GDM1 (cell line): ENCODE data around the gene GAP43.

Experiments
- DNase-seq: peaks from one replicate; lab custom pipeline; 2025; lab: John Stamatoyannopoulos, UW

GAP43 gene

GRCh38 chr3:115662356-115662755 lies 39.0 kb downstream of the GAP43 start:
- DNase-seq = no peak

DNA sequence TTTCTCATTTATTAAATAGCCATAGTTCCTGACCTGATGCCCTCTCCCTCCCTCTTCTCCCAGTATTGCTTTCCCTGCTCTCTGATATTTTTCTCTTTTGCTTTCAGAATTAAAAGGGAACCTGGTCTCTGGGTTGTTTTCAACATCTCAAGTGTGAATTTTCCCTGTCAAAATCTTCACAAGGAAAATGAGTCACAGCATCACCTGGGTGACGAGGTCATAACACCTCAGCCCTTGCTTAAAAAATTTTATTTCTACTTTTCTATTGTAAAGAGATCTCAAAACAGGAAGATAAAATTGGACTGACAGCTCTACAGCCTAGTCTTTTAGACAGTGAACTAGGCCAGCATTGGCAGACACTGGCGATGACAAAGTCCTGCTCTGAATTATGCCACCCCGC lies 40.1 kb downstream of the GAP43 start:
- DNase-seq = no peak

DNA sequence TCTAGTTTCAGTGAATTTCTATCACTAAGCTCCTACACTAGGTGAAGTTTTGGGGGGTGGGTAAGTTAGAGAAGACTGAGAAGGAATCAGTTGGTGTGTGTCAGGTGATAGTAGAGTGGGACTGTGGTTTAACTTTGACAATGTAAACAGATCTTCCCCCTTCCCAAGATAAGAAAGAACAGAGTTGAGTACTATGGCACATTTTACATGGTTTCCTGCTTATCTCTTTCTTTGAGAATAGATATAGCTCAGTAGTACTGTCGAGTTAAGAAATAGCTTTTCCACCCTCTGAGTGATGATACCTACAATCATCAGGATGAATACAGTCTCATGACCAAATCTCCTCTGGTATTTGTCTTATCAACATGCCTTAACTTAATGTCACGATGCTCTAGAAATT lies 42.8 kb downstream of the GAP43 start:
- DNase-seq = no peak

GRCh38 chr3:115666920-115667737 lies 43.8 kb downstream of the GAP43 start:
- DNase-seq = no peak

GRCh38 chr3:115667738-115668065 lies 44.4 kb downstream of the GAP43 start:
- no peak for DNase-seq

DNA sequence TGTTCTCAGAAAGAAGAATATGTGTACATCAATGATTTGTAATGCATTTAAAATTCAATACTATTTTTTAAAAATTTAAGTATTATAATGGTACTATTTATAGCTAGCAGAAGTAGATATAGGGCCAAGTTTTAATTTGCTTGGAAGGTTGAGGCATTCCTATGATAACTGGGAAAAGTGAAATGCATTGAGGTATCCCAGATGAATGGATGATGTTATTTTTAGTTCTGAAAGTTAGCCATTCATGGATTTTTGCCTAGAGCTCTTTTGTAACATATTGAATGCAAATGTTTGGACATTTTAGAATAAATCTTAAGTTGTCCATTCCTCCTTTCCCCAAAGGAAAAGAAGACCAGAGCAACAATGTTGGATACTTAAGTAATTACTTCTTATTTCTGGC lies 47.6 kb downstream of the GAP43 start:
- DNase-seq = no peak

GRCh38 chr3:115671761-115672455 lies 48.6 kb downstream of the GAP43 start:
- DNase-seq = no peak

- DNase-seq = no peak
Observed at GRCh38 chr3:115673881-115674280, 50.6 kb downstream of the GAP43 start.

- DNase-seq = no peak
Observed at GRCh38 chr3:115676336-115676735, 53.0 kb downstream of the GAP43 start.

DNA sequence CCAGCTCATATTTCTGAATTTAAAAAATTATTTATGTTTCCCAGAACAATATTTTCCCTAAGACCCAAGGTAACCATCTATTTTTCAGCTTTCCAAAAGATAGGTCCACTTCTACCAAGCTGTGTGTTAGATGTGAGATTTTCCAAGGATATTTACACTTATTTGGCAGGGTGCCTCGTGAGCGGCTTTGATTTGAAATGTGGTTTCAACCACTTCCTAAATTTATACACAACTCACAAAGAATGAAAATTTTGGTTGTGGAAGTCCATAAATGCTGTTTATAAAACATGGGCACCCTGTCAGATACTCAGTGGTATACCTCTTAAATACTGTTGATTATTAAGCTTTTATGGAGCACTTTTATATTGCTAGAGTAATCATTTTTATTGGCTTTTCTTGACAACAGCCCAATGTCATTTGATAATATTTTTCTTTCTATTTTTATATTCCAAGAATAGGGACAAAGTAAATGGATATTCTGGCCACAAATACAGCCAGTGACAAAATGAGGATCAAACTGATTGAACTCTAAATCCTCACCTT lies 57.6 kb downstream of the GAP43 start:
- no peak for DNase-seq

DNA sequence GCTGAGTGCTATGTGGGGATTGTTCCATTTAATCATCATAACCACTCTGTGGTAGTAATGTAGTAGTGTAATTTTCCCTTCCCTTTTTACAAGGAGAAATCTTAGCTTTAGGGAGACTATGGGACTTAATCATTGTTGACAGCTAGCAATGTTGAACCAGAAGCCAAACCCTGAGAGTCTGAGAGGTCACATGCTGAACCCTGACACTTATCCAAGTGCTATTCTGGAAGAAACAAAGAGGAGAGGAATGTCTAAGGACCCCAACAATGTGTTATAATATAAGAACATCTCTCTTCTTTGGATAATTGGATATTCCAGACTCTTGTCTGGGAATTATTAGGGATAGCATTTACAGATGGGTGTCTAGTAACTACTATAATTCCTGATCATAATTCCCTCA lies 58.4 kb downstream of the GAP43 start:
- no peak for DNase-seq

DNA sequence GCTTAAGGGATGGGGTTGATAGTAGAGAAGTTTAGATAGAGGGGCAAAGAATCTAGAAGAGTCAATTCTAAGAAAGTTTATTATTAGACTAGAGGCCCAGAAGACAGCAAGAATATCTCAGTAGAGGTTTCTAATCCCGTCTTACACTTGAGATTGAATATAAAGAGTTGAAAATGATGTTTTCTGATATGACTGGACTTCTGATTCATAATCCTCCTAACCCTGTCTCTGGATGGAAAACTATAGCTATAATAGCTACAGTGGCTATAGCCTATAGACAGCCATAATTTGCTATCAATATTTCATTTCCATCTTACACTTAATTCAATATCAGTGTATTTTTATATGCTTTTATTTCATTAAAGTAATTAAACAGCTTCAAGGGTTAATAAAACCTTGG lies 60.0 kb downstream of the GAP43 start:
- DNase-seq = no peak

DNA sequence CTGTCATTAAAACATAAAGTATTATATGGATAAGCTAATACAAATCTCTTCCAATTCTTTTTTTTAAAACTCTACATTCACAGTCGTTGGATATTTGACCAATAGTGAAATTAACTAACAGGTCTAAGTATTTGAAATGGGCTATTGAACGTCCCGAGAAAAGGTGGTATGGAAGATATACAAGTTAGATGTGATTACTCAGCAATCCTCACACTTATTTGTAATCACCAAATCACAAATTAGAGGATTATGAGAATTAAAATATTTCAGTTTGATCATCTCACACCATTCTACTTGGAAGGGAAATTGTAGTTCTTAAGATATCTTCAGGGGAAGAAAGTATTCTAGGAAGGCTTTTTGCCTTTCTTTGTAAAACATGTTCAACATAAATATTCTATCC lies 60.5 kb downstream of the GAP43 start:
- no peak for DNase-seq

DNA sequence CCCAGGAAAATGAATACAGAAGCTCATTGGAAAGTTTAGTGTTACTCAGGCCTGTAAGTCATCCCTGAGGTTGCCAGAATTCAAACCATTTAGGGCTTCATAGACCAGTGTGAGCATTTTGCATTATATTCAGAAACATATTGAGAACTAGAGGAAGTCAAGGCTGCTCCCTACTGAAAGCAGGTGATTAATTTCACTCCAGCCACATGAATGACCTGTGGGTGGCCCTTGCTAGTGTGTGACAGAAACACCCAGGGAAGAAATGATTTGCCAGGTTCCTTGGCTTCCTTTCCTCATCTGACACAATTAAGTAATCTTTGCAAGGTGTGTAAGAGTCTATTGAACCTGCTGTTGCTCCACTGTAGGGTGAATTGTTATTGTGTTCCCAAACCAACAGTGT lies 61.8 kb downstream of the GAP43 start:
- no peak for DNase-seq

- DNase-seq = no peak
Observed at GRCh38 chr3:115687721-115688120, 64.4 kb downstream of the GAP43 start.

GRCh38 chr3:115688418-115688817 lies 65.1 kb downstream of the GAP43 start:
- no peak for DNase-seq

DNA sequence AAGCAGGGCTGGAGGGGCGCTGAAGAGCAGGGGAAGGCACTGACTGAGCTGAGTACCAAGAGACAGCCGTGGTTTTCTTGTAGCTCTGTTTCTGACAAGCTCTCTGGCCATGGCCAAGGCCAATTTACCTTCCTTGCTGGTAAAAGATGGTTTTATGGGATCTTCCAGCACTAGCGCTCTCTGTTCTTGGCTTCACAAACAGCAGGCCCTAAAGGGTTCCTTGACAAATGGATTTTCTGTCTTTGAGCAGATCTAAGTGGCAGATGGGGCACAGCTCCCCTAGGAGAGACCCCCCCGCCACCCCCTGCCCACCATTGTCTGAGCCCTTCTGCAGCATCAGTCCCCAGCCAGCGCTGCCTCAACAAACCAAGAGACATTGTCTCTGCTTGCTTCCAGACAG lies 66.6 kb downstream of the GAP43 start:
- no peak for DNase-seq

DNA sequence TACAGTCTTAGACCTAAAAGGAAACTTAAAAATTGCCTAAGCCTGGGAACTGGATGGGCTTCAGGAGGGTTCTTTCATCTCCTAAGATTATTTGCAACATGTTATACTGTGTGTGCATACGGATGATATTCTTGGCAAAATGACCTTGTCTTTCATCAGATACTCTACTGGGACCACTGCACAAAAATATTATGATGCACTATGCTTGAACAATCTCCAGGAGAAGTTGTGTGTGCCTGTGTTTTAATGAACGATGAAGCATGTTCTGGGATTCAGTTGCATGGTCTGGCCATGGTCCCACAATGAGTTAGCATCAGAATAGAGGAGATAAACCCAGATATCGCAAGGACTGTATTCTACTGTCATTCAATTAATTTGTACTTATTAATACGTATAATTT lies 68.7 kb downstream of the GAP43 start:
- DNase-seq = no peak

DNA sequence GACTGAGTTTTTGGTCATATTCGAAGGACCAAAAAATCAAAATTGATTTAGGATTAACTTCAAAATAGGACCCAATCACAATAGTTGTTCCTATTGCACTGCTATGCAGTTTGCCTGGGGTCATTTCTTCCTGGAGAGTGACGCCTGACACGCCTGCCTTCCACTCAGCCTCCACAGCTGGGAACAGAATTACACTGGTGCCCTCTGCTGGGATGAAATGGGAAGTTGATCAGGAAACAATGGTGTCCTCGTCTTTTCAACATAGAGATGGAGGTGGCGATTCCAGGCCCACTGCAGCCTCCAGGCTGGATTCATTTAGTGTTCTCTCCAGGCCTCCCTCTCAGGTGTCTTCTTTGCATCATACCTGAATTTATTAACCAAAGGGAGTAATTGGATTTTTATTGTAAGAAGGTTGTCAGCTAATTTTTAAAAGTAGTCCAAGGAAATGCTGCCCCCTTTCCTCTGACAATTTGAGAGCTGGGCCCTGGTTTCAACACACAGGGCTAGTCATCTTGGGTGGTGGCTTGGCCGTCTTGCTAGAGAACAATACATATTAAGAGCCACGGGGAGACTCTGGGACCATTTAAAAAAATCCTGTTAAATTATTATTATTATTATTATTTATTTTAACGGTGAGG lies 69.7 kb downstream of the GAP43 start:
- peak; percentile 47 for DNase-seq

GRCh38 chr3:115693868-115694267 lies 70.6 kb downstream of the GAP43 start:
- DNase-seq = no peak

GRCh38 chr3:115695090-115695489 lies 71.8 kb downstream of the GAP43 start:
- DNase-seq = no peak

DNA sequence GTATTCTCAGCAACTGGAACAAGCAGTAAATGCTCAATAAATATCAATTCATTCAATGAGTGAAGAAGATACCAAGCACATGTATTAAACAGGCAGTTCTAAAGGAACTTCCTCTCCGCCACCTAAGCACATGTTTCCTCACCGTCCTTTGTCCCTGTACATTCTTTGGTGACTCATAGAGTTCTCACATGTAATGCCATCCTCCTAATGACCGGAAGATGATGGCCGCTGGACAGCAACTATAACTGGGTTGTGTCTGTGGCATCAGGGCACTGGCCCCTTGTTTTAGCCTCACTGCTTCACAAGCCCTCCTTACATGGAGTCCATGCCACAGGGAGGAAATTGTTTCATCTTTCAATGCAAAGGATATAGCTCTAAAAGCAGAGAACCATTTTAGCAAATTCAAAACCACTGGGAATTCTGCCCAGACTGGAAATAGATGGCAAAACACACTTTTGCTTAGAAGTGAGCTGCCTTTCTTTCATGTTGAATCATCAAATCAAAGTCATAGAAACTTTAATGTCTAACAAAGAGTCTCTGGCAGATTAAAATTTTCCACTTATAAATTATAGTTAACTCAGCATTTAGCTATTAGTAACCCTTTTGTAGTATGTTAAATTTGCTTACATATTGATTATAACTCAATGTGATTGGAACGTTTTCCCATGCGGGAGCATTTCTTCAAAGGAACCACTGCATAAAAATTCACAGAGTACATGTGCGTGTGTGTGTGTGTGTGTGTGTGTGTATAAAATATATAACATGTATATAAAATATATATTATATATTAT lies 74.1 kb downstream of the GAP43 start:
- no peak for DNase-seq
